SK-N-SH (cell line): Measurements from ENCODE around the gene SSC4D.

Source experiments
- TCF12 ChIP-seq: IDR thresholded peaks from 2 replicates; pipeline ENCODE4 v1.4.0; 2012
- TF ChIP-seq, protein P1 (sequence below): fragments of 200-600 bp; sonication (generic); IDR thresholded peaks from 2 replicates; pipeline ENCODE4 v1.6.1; 2017; ENCODE audit warnings: antibody characterized with exemption, mild to moderate bottlenecking, moderate library complexity

DNA sequence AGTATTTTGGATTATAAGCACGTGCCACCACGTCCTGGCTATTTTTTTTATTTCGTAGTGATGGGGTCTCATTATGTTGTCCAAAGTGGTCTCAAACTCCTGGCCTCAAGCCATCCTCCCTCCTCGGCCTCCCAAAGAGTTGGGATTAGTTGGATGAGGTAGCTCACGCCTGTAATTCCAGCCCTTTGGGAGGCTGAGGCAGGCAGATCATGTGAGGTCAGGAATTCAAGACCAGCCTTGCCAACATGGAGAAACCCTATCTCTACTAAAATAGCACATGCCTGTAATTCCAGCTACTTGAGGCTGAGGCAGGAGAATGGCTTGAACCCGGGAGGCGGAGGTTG lies 28.9 kb downstream of the SSC4D start:
- TF ChIP-seq TCF12 = no peak
- TF ChIP-seq, protein P1, sequence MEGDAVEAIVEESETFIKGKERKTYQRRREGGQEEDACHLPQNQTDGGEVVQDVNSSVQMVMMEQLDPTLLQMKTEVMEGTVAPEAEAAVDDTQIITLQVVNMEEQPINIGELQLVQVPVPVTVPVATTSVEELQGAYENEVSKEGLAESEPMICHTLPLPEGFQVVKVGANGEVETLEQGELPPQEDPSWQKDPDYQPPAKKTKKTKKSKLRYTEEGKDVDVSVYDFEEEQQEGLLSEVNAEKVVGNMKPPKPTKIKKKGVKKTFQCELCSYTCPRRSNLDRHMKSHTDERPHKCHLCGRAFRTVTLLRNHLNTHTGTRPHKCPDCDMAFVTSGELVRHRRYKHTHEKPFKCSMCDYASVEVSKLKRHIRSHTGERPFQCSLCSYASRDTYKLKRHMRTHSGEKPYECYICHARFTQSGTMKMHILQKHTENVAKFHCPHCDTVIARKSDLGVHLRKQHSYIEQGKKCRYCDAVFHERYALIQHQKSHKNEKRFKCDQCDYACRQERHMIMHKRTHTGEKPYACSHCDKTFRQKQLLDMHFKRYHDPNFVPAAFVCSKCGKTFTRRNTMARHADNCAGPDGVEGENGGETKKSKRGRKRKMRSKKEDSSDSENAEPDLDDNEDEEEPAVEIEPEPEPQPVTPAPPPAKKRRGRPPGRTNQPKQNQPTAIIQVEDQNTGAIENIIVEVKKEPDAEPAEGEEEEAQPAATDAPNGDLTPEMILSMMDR = no peak
